HG03571 (cell line): ENCODE data around the gene DR1.

Source experiments
- ATAC-seq: cut with Tn5 transposase; IDR thresholded peaks from one replicate; pipeline ENCODE4 v1.9.1; 2021; ENCODE audit not compliant: unreplicated experiment

Gene DR1

DNA sequence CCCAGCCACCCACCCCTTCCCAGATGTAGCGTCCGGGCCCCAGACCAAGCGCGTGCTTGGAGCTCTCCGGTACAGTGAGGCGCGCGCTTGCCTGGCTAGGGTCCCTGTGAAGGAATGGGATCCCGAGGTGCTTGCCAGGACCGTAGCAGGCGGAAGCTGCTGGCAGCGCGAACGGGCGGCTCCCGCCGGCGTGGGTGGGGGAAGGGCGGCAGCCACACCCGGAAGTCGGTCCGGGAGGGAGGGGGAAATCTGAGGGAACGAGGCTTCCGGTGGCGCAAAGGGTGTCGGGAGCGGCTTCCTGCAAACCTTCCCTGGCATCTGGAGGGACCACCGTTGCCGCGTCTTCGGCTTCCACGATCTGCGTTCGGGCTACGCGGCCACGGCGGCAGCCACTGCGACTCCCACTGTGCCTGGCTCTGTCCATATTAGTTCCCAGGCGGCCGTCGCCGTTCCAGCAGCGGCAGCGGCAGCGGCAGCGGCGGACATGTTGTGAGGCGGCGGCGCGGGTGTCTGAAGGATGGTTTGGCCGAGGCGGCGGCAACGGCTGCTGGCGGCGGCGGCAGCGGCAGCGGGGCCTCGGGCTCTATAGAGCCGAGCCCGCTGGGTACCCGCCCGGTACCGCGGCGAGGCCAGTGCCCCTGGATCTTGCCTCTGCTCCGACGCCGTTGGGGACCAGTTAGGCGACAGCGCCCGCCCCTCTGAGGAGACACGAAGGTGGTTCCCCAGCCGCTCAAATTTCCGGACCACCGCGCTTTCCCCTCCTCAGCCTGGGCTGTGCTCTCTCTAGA, at the start of gene DR1:
DR1 (plus strand) TSS at position 275 of the 788 bp plus-strand sequence. CDS start 739 bp downstream, outside the sequence.
- peak; percentile 83 for ATAC-seq

DNA sequence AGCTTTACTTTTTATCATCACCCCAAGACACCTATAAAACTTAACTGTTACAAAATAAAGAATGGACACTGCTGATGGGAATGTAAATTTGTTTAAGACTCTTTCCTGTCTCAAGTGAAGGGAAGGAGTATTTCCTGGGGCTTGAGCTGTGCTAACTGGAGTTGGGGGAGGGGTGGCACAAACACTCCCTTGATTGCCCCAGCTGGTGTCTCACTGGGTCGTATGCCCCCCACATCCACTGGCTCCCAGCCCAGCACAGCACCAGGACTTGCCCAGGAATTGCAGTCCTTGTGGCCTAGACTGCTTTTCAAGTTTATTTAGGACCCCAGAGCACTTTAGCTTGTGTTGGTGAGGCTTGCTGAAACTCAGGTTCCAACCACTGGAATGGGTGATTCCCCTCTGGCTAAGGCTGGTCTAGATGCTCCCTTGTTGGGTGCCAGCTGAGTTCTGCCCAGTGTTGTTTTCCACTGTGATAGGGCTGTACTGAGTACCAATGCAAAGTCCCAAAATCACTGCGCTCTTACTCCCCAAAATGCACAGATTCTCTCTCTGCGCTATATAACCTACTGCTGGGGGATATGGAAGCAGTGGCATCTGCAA, 49.1 kb upstream of the DR1 start:
- no peak for ATAC-seq

DNA sequence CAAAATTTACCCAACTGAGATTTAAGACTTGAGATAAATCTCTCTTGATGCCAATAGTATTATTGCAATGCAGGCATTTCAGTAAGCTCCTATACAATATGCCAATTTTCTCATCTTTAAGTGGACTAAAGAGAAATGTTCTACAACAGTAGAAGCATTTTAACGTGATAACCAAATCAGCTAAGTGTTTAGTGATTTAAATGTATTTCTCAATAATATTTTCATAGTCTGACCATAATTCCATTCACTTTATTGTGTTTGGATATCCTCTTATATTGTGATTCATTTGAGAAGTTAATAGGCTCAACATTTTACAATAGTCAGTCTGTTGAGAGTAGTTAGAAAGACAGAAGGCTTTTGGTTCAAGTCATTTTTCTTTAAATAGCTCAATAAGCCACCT, 44.6 kb upstream of the DR1 start:
- no peak for ATAC-seq

- ATAC-seq = no peak
Observed at GRCh38 chr1:93302078-93302477, 43.6 kb upstream of the DR1 start.

DNA sequence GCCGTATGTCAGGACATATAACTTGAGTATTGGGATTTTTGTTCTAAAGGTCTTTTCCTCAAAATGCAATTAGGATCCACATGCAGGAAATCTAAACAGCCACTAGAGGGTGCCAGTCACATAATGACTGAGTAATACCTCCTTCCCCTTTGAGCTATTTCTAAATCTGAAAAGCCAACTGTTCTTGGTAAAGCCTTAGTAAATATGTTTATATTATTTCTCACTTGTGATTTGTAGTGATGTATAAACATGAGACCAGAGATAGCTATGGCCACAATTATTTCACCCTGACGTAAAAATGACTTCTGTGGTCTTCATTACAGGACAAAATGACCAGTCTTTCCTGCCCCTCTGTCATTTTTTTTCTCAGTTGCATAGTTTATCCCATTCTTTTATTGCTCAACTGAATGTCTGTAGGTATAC, 41.0 kb upstream of the DR1 start:
- no peak for ATAC-seq

- ATAC-seq = no peak
Observed at GRCh38 chr1:93306920-93307319, 38.8 kb upstream of the DR1 start.

DNA sequence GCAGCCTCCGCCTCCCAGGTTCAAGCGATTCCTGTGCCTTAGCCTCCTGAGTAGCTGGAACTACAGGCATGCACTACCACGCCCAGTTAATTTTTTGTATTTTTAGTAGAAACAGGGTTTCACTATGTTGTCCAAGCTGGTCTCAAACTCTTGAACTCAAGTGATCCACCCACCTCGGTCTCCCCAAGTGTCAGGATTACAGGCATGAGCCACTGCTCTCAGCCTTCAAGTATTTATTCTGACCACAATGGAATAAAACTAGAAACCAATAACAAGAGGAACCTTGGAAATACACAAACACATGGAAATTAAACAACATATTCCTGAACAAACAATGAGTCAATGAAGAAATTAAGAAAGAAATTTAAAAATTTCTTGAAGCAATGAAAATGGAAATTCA, 32.7 kb upstream of the DR1 start:
- ATAC-seq = no peak

DNA sequence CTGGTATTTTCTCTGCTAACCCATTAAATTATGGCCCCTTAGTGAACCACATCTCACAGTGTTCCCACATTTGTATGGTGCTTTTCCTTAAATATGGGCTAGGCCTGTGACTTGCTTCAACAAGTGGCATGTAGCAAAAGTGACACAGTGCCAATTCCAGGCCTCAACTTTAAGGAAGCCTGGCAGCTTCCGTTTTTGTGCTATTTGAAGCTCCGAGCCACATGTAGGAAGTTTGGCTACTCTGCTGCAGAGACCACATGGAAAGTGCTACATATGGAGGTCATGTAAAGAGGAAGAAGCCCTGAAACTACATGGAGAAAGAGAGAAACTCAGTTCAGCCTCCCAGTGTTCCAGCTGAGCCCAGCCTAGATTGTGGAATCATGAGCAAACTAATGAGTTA, 28.5 kb upstream of the DR1 start:
- no peak for ATAC-seq

DNA sequence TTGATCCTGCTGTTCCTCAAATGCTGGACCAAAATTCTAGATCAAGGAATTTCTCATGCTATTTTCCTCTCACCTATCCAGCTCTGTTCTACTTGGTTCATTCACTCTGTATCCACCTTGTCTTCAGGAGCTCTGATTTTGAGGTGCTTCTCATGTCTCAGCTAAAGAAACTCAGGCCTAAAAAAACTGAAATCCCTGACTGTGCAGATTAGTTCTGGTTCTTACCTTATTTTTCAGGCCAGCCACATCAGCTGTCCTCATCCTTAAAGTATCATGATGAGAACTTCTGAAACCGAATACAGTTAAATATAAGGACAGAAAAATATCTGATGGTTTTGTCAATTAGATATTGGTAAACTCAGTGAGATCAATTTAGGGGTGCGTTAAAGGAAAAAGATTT, 27.8 kb upstream of the DR1 start:
- no peak for ATAC-seq

DNA sequence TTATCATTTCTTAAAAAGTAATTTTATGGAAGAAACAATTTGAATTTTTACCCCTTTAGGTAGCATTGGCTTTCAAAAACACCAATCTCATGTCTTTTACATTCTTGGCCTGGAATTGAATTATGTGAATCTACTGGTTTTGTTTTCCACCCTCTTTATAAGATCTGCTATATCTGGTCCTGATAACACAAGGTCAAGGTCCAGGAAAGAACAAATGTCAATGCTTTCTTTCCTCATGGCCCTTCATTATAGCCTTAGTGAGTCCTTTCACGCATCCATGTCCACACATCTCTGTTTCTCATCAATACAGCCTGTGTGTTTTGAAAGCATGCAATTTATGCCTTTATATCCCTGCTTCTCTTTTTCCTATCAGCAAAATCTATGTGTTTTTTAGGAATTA, 24.0 kb upstream of the DR1 start:
- ATAC-seq = no peak

GRCh38 chr1:93322349-93322748, 23.4 kb upstream of the DR1 start:
- no peak for ATAC-seq

GRCh38 chr1:93323185-93323820, 22.4 kb upstream of the DR1 start:
- no peak for ATAC-seq

DNA sequence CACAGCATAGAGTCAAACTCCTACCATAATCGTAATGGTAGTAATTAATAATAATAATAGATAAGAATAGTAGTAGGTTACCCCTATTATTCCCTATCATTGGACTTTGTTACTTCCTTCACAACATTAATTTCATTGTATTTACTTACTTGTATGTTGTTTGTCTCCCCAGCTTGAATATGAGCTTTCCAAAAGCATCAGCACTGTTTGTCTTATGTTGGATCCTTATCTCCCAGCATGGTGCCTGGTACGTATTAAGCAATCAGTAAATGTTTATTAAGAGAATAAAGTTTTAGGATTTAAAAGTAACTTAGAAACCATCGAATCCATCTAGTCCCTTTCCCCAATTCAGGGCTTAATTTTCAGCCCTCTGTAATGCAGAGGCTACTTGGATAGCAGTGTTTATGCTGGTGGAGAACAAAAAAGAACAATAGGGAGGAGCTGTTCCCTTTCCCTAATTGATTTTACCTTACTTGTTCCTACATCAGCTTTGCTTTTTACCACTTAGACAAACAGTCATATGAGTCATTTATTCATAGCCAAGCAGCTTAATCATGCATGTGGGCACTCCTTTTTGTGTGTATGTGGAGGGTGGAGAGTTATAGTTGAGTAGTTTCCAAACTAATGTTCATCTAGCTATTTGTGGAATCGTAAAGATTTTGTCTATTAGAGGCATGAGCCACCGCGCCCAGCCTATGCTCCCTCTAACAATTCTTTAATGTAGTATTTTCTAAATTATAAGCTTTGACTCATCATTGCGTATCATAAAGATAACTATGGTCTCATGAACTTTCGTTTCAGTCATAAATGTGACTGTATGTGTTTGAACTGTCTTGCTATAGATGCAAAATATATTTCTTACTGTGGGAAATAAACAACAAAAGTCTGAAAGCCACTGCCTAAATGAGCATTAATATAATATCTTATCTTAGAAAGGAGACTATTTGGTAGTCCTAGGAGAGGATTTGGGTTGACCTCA, 20.9 kb upstream of the DR1 start:
- ATAC-seq = no peak

GRCh38 chr1:93328809-93329760, 16.6 kb upstream of the DR1 start:
- ATAC-seq = no peak

DNA sequence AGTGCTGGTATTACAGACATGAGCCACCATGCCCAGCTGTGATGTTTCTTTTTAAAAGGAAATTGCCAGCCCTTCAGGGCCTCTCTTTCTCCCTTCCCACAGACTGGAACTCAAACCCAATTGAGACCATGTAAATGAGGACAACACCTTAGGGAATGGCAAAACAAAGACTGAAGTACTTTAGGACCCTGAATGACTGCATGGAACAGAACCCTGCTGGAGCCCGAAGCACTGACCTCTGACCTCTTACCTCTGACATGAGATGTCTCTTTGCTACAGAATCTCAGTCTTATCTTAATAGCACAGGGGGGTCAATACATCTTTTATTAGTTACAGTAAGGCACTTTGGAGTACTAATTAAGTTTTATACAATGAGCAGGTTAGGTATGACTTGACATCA, 15.5 kb upstream of the DR1 start:
- ATAC-seq = no peak

- no peak for ATAC-seq
Observed at GRCh38 chr1:93330617-93331016, 15.1 kb upstream of the DR1 start.

- ATAC-seq = no peak
Observed at GRCh38 chr1:93331412-93331811, 14.3 kb upstream of the DR1 start.

- ATAC-seq = no peak
Observed at GRCh38 chr1:93332368-93332767, 13.3 kb upstream of the DR1 start.

DNA sequence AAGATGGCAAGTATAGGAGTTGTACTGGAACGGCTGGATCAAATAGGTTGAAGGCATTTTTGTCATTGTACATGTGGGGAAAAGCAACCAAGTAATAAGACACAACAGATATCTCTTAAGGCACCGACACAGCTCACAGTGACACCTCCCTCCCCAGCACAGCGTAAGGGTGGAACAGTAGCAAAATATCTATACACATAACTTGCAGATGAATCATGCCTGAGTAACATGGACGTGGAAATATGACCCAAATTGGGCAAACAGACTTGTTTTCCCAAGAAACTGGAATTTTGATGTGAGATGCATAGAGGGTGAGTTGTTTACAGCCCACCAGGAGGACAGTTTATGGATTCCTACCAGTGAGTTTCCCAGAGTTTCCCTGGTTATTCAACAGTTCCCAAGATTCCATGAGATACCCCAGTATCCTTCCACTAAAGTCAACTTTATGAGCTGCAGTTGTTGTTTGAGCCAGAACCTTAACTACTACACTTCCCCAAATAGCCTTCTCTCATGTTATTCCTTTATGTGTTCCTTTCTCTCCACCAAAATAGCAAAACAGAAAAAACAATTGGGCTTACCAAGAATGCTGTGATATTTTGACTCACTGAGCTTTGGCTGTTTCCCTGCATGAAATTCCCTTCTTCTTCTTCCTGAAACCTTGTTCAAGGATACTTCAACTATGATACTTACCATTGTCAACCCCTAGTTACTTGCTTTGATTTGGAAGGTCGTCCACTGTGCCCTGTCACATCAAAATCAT, 7.1 kb upstream of the DR1 start:
- ATAC-seq = no peak
